Kidney epithelial cell (primary cell): Measurements from ENCODE around the gene HMGN3. TPM values are rescaled to one million over a fixed set of nuclear protein-coding genes. Genes with fewer than 3 reads are reported as not detected.
A peak's percentile ranks its signal among the peaks of the same experiment; 100 is the strongest.

ENCODE experiments used
- DNase-seq: peaks from one replicate; pipeline ENCODE4 v3.0.0-alpha.2; 2010; ENCODE audit warnings: low read depth
- H3K27me3 ChIP-seq: 2 replicates; pipeline ENCODE4 v1.6.0; 2011; ENCODE audit warnings: low read length; ENCODE audit not compliant: control insufficient read depth, insufficient read depth
- H3K36me3 ChIP-seq: 2 replicates; pipeline ENCODE4 v1.5.1; 2011; ENCODE audit warnings: low read length; ENCODE audit not compliant: control insufficient read depth, insufficient read depth
- H3K4me3 ChIP-seq: 2 replicates; pipeline ENCODE4 v1.5.1; 2011; ENCODE audit warnings: low read depth, mild to moderate bottlenecking, control low read depth, low read length
- CTCF ChIP-seq: IDR thresholded peaks from 2 replicates; pipeline ENCODE4 v1.5.1; 2011; ENCODE audit warnings: mild to moderate bottlenecking, moderate library complexity, low read length, control low read depth, inconsistent platforms; ENCODE audit not compliant: insufficient read depth, poor library complexity, severe bottlenecking
- total RNA-seq: library from RNA; depleted of rRNA; stranded (reverse); fragments of >200 nt; gene quantifications from 2 replicates; pipeline ENCODE4 v1.2.3, GENCODE V29; 2015

HMGN3 gene
- total RNA-seq, result 35.3 and 40.9 TPM in 2 replicates

GRCh38 chr6:79234150-79235022, at the start of gene HMGN3:
HMGN3 (minus strand) TSS chr6:79234682.
- no peaks in the 10 kb centered on the region for H3K27me3 ChIP-seq
- H3K36me3 ChIP-seq, result no peaks in the 10 kb centered on the region
- H3K4me3 ChIP-seq, result peak within 1 kb of the TSS; percentile 78
- TF ChIP-seq CTCF, result peak; percentile 10
- DNase-seq, result peak; percentile 63

GRCh38 chr6:79280756-79281155, 46.3 kb upstream of the HMGN3 start:
- H3K4me3 ChIP-seq, result no peak overlapping the region
- H3K27me3 ChIP-seq, result no peaks in the 10 kb centered on the region
- DNase-seq, result no peak
- no peak for TF ChIP-seq CTCF
- no peaks in the 10 kb centered on the region for H3K36me3 ChIP-seq

- Histone ChIP-seq H3K4me3 (no peak overlapping the region), H3K36me3 (no peaks in the 10 kb centered on the region), H3K27me3 (no peaks in the 10 kb centered on the region)
- no peak for TF ChIP-seq CTCF
- peak; percentile 29 for DNase-seq
Observed at GRCh38 chr6:79277109-79277508, 42.6 kb upstream of the HMGN3 start.

- Histone ChIP-seq H3K4me3 (no peak overlapping the region), H3K36me3 (no peaks in the 10 kb centered on the region), H3K27me3 (no peaks in the 10 kb centered on the region)
- no peak for TF ChIP-seq CTCF
- peak; percentile 34 for DNase-seq
Observed at GRCh38 chr6:79269877-79270276, 35.4 kb upstream of the HMGN3 start.

- Histone ChIP-seq H3K36me3 (no peaks in the 10 kb centered on the region), H3K4me3 (no peak overlapping the region), H3K27me3 (no peaks in the 10 kb centered on the region)
- no peak for DNase-seq
- no peak for TF ChIP-seq CTCF
Observed at GRCh38 chr6:79267128-79267527, 32.6 kb upstream of the HMGN3 start.

GRCh38 chr6:79266051-79266450, 31.6 kb upstream of the HMGN3 start:
- Histone ChIP-seq H3K4me3 (no peak overlapping the region), H3K27me3 (no peaks in the 10 kb centered on the region), H3K36me3 (no peaks in the 10 kb centered on the region)
- TF ChIP-seq CTCF, result no peak
- DNase-seq, result no peak
